ENCODE data around the gene WNT3A. TPM values are rescaled to one million over a fixed set of nuclear protein-coding genes. Genes with fewer than 3 reads are reported as not detected.
A peak's percentile ranks its signal among the peaks of the same experiment; 100 is the strongest.

Gene WNT3A
- total RNA-seq, 2 donors from 2014 or later = not detected

- Mint-ChIP-seq H3K4me3 (no peak overlapping the region), H3K27me3 (peaks cover 5 to 17% of the 10 kb centered on the region in 2 donors), H3K36me3 (no peaks in the 10 kb centered on the region), H3K4me1 (ENCODE audit: low read depth in 2 of 2) (no peaks in the 10 kb centered on the region), H3K27ac (no peak overlapping the region), H3K9me3 (no peaks in the 10 kb centered on the region)
- ATAC-seq = no peak
- peak; percentile 48 for DNase-seq (ENCODE audit: low spot score)
Observed at GRCh38 chr1:228021355-228022030, 14.7 kb downstream of the WNT3A start.

- Mint-ChIP-seq H3K4me1 (ENCODE audit: low read depth in 2 of 2) (no peaks in the 10 kb centered on the region), H3K27ac (no peak overlapping the region), H3K36me3 (no peaks in the 10 kb centered on the region), H3K9me3 (no peaks in the 10 kb centered on the region), H3K4me3 (no peak overlapping the region), H3K27me3 (peaks cover 14 to 28% of the 10 kb centered on the region in 2 donors)
- DNase-seq (ENCODE audit: low spot score) (no peak), ATAC-seq (peak; percentile 34 to 41)
Observed at GRCh38 chr1:228022571-228023293, 15.9 kb downstream of the WNT3A start.

GRCh38 chr1:228023294-228023639, 16.5 kb downstream of the WNT3A start:
- H3K27ac Mint-ChIP-seq = no peak overlapping the region
- H3K4me3 Mint-ChIP-seq = no peak overlapping the region
- no peaks in the 10 kb centered on the region for H3K9me3 Mint-ChIP-seq
- H3K4me1 Mint-ChIP-seq (ENCODE audit: low read depth in 2 of 2) = no peaks in the 10 kb centered on the region
- ATAC-seq = no peak
- H3K27me3 Mint-ChIP-seq = peaks cover 17 to 29% of the 10 kb centered on the region in 2 donors
- DNase-seq (ENCODE audit: low spot score) = no peak
- H3K36me3 Mint-ChIP-seq = no peaks in the 10 kb centered on the region

- Mint-ChIP-seq H3K4me1 (ENCODE audit: low read depth in 2 of 2) (no peaks in the 10 kb centered on the region), H3K36me3 (no peaks in the 10 kb centered on the region), H3K27me3 (peaks cover 21 to 30% of the 10 kb centered on the region in 2 donors), H3K9me3 (no peaks in the 10 kb centered on the region), H3K4me3 (no peak overlapping the region), H3K27ac (no peak overlapping the region)
- ATAC-seq (no peak), DNase-seq (ENCODE audit: low spot score) (no peak)
Observed at GRCh38 chr1:228029281-228029680, 22.5 kb downstream of the WNT3A start.

- H3K27me3 Mint-ChIP-seq = peaks cover 22 to 25% of the 10 kb centered on the region in 2 donors
- H3K4me1 Mint-ChIP-seq (ENCODE audit: low read depth in 2 of 2) = no peaks in the 10 kb centered on the region
- no peak overlapping the region for H3K27ac Mint-ChIP-seq
- H3K36me3 Mint-ChIP-seq = no peaks in the 10 kb centered on the region
- no peaks in the 10 kb centered on the region for H3K9me3 Mint-ChIP-seq
- ATAC-seq (peak; percentile 24 to 60), DNase-seq (ENCODE audit: low spot score) (no peak)
- no peak overlapping the region for H3K4me3 Mint-ChIP-seq
Observed at GRCh38 chr1:228030451-228031201, 23.8 kb downstream of the WNT3A start.

- no peaks in the 10 kb centered on the region for H3K36me3 Mint-ChIP-seq
- no peak for DNase-seq (ENCODE audit: low spot score)
- no peak overlapping the region for H3K4me3 Mint-ChIP-seq
- H3K27ac Mint-ChIP-seq = no peak overlapping the region
- no peaks in the 10 kb centered on the region for H3K9me3 Mint-ChIP-seq
- no peak for ATAC-seq
- no peaks in the 10 kb centered on the region for H3K4me1 Mint-ChIP-seq (ENCODE audit: low read depth in 2 of 2)
- H3K27me3 Mint-ChIP-seq = peaks cover 22 to 25% of the 10 kb centered on the region in 2 donors
Observed at GRCh38 chr1:228031276-228031995, 24.6 kb downstream of the WNT3A start.

- Mint-ChIP-seq H3K27ac (no peak overlapping the region), H3K4me3 (no peak overlapping the region), H3K9me3 (no peaks in the 10 kb centered on the region), H3K4me1 (ENCODE audit: low read depth in 2 of 2) (no peaks in the 10 kb centered on the region), H3K27me3 (peaks cover 20 to 21% of the 10 kb centered on the region in 2 donors), H3K36me3 (no peaks in the 10 kb centered on the region)
- ATAC-seq (no peak), DNase-seq (ENCODE audit: low spot score) (no peak)
Observed at GRCh38 chr1:228032041-228032440, 25.2 kb downstream of the WNT3A start.

- H3K27me3 Mint-ChIP-seq = peaks cover 10 to 13% of the 10 kb centered on the region in 2 donors
- no peak overlapping the region for H3K4me3 Mint-ChIP-seq
- H3K27ac Mint-ChIP-seq = no peak overlapping the region
- H3K4me1 Mint-ChIP-seq (ENCODE audit: low read depth in 2 of 2) = no peaks in the 10 kb centered on the region
- ATAC-seq (no peak), DNase-seq (ENCODE audit: low spot score) (no peak)
- no peaks in the 10 kb centered on the region for H3K36me3 Mint-ChIP-seq
- H3K9me3 Mint-ChIP-seq = no peaks in the 10 kb centered on the region
Observed at GRCh38 chr1:228033376-228033775, 26.6 kb downstream of the WNT3A start.

- Mint-ChIP-seq H3K4me1 (ENCODE audit: low read depth in 2 of 2) (no peaks in the 10 kb centered on the region), H3K4me3 (no peak overlapping the region), H3K9me3 (no peaks in the 10 kb centered on the region), H3K27me3 (peaks cover 12 to 13% of the 10 kb centered on the region in 2 donors), H3K27ac (no peak overlapping the region), H3K36me3 (no peaks in the 10 kb centered on the region)
- ATAC-seq (no peak), DNase-seq (ENCODE audit: low spot score) (no peak)
Observed at GRCh38 chr1:228034954-228035837, 28.4 kb downstream of the WNT3A start.

GRCh38 chr1:228035844-228036243, 29.0 kb downstream of the WNT3A start:
- Mint-ChIP-seq H3K4me1 (ENCODE audit: low read depth in 2 of 2) (no peaks in the 10 kb centered on the region), H3K27me3 (peaks cover 13% of the 10 kb centered on the region in 2 donors), H3K9me3 (no peaks in the 10 kb centered on the region), H3K27ac (no peak overlapping the region), H3K36me3 (no peaks in the 10 kb centered on the region), H3K4me3 (no peak overlapping the region)
- no peak for ATAC-seq
- no peak for DNase-seq (ENCODE audit: low spot score)

- no peak overlapping the region for H3K27ac Mint-ChIP-seq
- H3K27me3 Mint-ChIP-seq = peaks cover 13% of the 10 kb centered on the region in 2 donors
- H3K4me1 Mint-ChIP-seq (ENCODE audit: low read depth in 2 of 2) = no peaks in the 10 kb centered on the region
- no peak overlapping the region for H3K4me3 Mint-ChIP-seq
- H3K9me3 Mint-ChIP-seq = no peaks in the 10 kb centered on the region
- DNase-seq (ENCODE audit: low spot score) (no peak), ATAC-seq (peak in 1 of 2 donors; percentile 21)
- no peaks in the 10 kb centered on the region for H3K36me3 Mint-ChIP-seq
Observed at GRCh38 chr1:228036701-228037231, 30.0 kb downstream of the WNT3A start.

- ATAC-seq (peak; percentile 86 to 92), DNase-seq (ENCODE audit: low spot score) (peak; percentile 82)
- Mint-ChIP-seq H3K27me3 (peaks cover 10 to 13% of the 10 kb centered on the region in 2 donors), H3K4me3 (no peak overlapping the region), H3K27ac (no peak overlapping the region), H3K36me3 (no peaks in the 10 kb centered on the region), H3K9me3 (no peaks in the 10 kb centered on the region), H3K4me1 (ENCODE audit: low read depth in 2 of 2) (no peaks in the 10 kb centered on the region)
Observed at GRCh38 chr1:228037401-228038386, 30.9 kb downstream of the WNT3A start.

All from natural killer cell treated with Interleukin-12 subunit alpha and Interleukin-12 subunit beta and Interleukin-15 and Interleukin-18, amount 100 ng/mL, for 72 hours (primary cell).